ENCODE results near the gene MCUB. TPM values are rescaled to one million over a fixed set of nuclear protein-coding genes. Genes with fewer than 3 reads are reported as not detected.

MCUB gene
- total and polyA plus RNA-seq, 9 of the 15 experiments (the other 6 are each of a cell fraction or from before 2014, with no cell fraction given): 1.4 to 21.5 (median 5.4) TPM

DNA sequence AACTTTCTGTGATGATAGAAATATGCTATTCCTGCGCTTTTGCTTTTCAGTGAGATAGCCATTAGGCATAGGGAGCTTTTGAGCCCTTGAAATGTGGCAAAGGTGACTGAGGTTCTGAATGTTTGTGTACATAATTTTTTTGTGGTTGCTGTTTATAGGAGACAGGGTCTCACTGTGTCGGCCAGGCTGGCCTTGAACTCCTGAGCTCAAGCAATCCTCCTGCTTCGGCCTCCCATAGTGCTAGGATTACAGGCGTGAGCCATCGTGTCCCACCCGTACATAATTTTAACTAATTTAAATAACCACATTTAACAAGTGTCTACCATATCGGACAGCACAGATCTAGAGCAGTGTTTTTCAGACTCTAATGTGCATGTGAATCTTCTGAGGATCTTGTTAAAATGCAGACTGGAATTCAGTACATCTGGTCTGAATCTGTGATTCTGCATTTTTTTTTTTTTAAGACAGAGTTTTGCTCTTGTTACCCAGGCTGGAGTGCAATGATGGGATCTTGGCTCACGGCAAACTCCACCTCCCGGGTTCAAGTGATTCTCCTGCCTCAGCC, 97.9 kb downstream of the MCUB start:
- no peak for ATAC-seq
- intact Hi-C loops (cut with micrococcal nuclease) (loop anchor here (10.0 kb wide), 1 partner anchor 307 kb away; no protein-coding TSS in a partner anchor), in situ Hi-C loops (cut with MboI) (loop anchor here (10.0 kb wide), 1 partner anchor 233 kb away; no protein-coding TSS in a partner anchor)
- no peak for FAIRE-seq
- Histone ChIP-seq H3K79me2 (ENCODE audit: control insufficient read depth, insufficient read depth, low read length) (no peaks in the 10 kb centered on the region), H3K27me3 (ENCODE audit: control insufficient read depth in 2 of 2, insufficient read depth in 2 of 2, low read length in 2 of 2) (peaks cover 0 to 4% of the 10 kb centered on the region in 2 experiments; a peak in 1 of 5 replicates), H4K20me1 (replicated peaks; ENCODE audit: control insufficient read depth, insufficient read depth, low read length) (no peaks in the 10 kb centered on the region), H2AFZ (ENCODE audit: low read depth, low read length) (no peak overlapping the region), H3K36me3 (ENCODE audit: control insufficient read depth, insufficient read depth, low read length) (no peaks in the 10 kb centered on the region), H3K4me2 (ENCODE audit: insufficient read depth, low read length) (no peak overlapping the region), H3K4me3 (no peak overlapping the region), H3K27ac (ENCODE audit: extremely low read depth, low read depth, low read length) (no peak overlapping the region), H3K4me1 (replicated peaks in 1 of 2; ENCODE audit: control insufficient read depth in 2 of 2, insufficient read depth in 2 of 2, low read length in 2 of 2) (no peaks in the 10 kb centered on the region), H3K9me3 (replicated peaks; ENCODE audit: control insufficient read depth, insufficient read depth, low read depth, low read length) (no peaks in the 10 kb centered on the region), H3K9me1 (ENCODE audit: control insufficient read depth, insufficient read depth, low read length) (no peaks in the 10 kb centered on the region), H3K9ac (ENCODE audit: insufficient read depth in 1 of 2, low read depth in 2 of 2, low read length in 2 of 2) (no peak overlapping the region)
- TF ChIP-seq CREB1 (IDR thresholded peaks at IDR 0.05) (no peak), CREB1 (CRISPR knock-in tag; IDR thresholded peaks at IDR 0.05) (no peak), KLF16 (IDR thresholded peaks at IDR 0.05) (no peak), ZBED1 (IDR thresholded peaks at IDR 0.05) (no peak), PTTG1 (tag; IDR thresholded peaks at IDR 0.05; ENCODE audit: low read depth) (no peak), E2F3 (CRISPR knock-in tag; IDR thresholded peaks at IDR 0.05) (no peak), POLR2AphosphoS2 (IDR thresholded peaks at IDR 0.05; ENCODE audit: low read length) (no peak)
- TF ChIP-seq, protein P1, sequence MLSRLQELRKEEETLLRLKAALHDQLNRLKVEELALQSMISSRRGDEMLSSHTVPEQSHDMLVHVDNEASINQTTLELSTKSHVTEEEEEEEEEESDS (CRISPR knock-in tag; IDR thresholded peaks at IDR 0.05): no peak
- ChIA-PET POLR2A (interaction anchor here (1.0 kb wide), 1 partner anchor 11 kb away, joined by 3 read pairs; no protein-coding TSS in a partner anchor), CTCF (ENCODE audit: low intra/inter-chr PET ratio) (no interaction called here)
- no TSS peak for BruUV-seq (replicated peaks)
- no peak for DNase-seq (ENCODE audit: extremely low read depth in 1 of 4, low spot score in 3 of 4)
- WGBS (ENCODE audit: insufficient coverage, low coverage, missing lambda C conversion rate): 15% methylated on average over 9 of the region's 9 CpGs
